AML-193 (cell line): Measurements from ENCODE around the gene RHOBTB1.
A peak's percentile ranks its signal among the peaks of the same experiment; 100 is the strongest.
"Not testable (repeated sequence)": the region's sequence is repeated elsewhere in the genome, so short reads cannot be mapped to it uniquely, and the experiment has no call there.

Experiments used
- DNase-seq, 2 experiments: peaks; one replicate each; lab custom pipeline; 2025; lab: John Stamatoyannopoulos, UW

The RHOBTB1 gene

DNA sequence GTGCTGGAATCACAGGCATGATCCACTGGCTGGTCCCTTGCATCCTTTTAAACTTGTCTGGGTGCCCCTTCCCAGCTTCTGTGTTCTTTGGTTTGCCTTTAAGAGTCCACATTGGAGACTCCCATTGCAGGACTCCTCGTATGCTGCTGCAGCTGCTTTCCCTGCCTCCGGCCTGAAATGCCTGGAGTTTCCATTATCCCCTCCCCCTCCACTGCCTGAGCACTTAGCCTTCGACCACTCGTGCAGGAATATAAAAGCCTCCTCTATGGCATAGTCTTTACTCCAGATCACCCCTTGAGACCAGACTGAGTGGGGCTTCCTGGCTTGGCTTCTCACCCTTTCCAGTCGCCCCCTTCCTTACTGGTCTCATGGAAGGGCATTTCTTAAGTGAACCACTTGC, 80.2 kb downstream of the RHOBTB1 start:
- no peak for DNase-seq

DNA sequence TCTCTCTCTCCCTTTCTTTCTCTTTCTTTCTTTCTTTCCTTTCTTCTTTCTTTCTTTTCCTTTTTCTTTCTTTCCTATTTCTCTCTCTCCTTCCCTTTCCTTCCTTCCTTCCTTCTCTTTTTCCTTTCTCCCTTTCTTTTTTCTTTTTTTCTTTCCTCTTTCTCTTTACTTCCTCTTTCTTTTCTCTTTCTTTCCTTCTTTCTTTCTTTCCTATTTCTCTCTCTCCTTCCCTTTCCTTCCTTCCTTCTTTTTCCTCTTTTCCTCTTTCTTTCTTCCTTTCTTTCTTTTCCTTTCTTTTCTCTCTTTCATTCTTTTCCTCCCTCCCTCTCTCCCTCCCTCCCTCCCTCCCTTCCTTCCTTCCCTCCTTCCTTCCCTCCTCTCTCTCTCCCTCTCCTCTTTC, 81.5 kb downstream of the RHOBTB1 start:
- DNase-seq: no peak

DNA sequence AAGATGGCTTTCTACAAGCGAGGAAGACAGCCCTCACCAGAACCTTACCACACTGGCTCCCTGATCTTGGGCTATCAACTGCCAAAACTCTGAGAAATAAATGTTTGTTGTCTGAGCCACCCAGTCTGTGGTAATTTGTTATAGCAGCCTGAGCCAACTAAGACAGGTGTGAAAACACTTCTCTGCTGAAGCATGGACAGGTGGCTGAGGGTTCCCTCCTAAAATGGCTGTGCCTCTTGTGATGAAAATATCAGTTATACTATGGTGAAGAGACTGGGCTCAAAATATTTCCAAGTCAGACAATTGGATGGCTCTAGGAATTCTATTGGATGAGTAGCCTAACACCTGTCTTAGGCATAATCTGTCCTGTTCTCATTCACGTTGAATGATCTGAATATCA, 87.6 kb downstream of the RHOBTB1 start:
- DNase-seq: no peak

DNA sequence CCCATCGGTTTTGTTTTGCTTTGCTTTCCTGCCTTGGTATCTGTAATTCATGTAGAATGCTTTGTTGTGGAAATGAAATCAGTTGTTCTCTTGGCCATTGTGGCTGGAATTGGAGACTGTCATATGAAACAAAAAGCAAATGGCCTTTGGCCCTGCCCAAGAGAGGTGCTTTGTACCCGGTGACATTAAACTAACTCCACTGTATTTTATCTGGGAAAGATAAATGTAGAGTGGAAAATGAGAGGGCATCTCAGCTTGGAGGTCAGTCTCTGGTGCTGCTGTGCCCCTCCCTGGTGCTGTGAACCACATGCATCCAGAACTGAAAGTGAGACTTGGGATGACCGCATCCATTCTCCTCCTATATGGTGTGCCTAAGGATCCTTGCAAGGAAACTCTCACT, 90.3 kb downstream of the RHOBTB1 start:
- DNase-seq: no peak

DNA sequence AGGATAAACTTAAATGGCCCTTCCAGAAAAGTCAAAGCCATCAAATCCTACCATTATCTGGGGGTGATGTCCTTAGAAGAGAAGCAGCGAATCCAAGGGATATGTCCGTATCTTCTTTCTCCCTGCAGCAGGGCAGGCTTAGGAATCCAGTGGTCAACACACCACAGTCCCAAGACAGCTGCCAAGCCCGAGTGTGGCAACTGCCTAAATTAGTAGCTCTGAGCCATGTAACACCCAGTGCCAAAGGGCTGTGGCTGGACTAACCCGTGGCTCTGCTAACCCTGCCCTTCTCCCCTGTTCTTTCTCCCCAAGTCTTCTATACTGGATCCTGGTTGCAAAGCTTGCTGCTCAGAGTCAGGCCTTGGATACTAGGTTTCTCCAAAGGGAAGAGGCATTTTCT, 90.9 kb downstream of the RHOBTB1 start:
- no peak for DNase-seq

DNA sequence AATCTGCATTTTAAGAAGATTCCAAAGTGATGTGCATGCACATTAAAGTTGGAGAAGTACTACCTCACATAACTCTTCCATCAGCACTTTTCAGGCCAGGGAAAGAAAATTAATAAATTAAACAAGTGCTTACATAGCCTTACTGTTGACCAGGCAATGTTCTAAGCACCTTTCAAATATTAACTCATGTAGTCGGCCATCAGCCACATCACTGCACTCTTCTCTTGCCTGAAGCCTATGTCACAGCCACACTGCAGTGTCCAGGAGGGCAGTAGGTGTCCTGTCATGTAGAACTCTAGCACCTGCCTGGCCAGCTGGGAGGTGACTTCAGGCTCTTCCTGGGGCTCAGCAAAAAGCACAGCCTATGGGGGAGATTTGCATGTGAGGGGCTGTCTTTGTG, 94.2 kb downstream of the RHOBTB1 start:
- no peak for DNase-seq

DNA sequence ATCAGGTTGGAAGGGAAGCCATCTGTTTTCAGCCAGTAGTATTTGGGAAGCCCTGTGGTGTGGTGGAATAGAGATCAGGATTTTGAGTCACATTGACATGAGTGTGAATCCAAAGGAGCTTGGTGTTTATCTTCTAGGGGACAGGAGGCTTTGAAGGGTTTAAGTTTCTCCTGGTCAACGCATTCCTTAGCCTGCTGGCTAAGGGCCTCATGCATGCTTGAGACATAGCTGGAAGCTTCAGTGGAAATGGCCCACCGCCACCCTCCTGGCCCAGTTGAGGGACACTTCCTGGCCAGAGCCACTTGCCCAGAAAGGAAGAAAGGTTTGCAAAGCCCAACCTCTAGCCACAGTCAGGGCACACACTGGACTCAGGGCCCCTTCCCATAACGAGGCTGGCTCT, 94.8 kb downstream of the RHOBTB1 start:
- no peak for DNase-seq

DNA sequence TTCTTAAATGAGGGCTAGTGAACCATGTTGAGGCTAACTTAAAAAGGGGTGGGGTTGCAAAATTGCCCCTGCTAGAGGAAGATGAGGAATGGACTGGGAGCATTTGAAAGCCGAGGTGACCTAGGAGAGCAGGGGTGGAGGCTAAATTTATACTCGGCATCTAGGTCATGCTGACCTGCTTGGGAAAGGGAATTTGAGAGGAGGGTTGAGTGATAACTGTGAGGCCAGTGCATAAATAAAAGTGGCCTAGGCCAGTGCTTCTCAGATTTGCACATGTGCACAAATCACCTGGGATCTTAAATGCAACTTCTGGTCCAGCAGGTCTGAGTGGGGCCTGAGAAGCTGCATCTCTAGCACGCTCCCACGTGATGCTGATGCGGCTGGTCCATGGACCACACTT, 95.3 kb downstream of the RHOBTB1 start:
- no peak for DNase-seq

DNA sequence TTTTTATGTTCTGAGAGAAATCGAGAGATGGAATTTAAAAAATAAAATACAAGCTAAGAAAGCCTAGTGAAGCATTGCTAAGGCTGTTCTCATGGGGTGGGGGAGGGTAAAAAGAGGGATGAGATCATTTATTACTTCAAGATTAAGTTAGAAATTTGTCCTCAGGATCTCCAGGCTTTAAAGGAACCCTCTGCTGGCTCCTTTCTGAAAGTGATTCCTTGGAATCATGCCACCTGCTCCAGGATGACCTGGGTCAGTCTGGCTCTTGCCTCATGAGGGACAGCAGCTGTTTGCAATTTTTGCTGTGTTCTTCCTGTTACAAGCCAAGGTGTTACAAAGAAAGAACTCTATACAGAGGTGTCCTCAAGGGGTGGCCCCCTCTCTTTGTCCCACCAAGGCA, 95.9 kb downstream of the RHOBTB1 start:
- DNase-seq: no peak

DNA sequence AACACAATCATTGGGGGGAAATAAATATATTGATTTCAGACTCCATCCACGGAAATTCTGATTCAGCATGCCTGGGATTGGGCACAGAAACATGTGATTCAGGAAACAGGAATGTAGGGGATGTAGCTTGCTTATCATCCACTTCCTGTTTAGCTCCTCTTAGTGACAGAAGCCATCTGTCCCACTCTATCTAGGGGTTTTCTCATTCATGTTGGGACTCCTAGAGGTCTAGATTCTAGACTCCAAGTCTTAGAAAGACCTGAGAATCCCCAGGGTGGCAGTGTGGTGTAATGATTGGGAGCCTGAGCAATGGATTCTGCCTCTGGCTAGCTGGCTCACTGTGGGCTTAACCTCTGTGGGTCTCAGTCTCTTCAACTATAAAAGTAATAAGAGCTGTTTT, 97.8 kb downstream of the RHOBTB1 start:
- DNase-seq: no peak

DNA sequence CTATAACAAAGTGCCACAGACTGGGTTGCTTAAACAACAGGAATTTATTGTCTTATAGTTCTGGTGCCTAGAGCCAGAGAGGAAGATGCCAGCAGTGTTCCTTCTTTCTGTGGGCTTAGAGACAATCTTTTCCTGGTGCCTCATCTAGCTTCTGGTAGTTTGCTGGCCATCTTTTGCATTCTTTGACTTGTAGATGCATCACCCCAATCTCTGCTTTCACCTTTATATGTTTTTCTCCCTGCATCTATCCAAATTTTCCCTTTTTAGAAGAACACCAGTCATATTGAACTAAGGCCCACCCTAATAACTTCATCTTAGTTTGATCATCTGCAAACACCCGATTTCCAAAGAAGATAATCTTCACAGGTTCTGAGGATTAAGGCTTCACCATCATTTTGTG, 98.9 kb downstream of the RHOBTB1 start:
- no peak for DNase-seq

DNA sequence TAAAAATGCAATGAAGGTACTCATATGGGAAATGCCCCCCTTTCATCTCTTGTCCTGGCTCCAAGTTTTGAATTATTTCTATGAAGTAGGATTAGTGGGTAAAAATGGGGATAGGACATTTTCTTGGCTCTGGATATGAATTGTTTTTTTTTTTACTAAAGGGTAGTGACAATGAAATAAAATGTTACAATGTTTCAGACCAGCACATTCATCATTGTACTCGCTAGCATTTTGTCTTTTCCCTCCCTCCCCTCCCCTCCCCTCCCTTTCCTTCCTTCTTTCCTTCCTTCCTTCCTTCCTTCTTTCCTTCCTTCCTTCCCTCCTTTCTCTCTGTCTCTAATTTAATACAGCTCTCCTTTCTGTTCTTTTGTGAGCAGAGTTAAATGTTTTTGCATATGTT, 101.3 kb downstream of the RHOBTB1 start:
- DNase-seq: no peak

DNA sequence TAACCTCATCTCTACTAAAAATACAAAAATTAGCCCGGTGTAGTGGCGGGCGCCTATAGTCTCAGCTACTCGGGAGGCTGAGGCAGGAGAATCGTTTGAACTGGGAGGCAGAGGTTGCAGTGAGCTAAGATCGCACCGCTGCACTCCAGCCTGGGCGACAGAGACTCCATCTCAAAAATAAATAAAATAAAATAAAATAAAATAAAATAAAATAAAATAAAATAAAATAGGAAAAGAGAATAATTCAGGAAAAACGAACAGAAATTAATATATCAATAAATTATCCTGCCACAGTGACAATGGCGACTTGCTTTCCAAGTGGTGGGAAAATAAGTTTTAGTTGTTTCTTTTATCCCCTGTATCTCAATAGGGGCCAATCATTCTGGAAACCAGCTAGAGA, 102.8 kb downstream of the RHOBTB1 start:
- DNase-seq: not testable (repeated sequence)

DNA sequence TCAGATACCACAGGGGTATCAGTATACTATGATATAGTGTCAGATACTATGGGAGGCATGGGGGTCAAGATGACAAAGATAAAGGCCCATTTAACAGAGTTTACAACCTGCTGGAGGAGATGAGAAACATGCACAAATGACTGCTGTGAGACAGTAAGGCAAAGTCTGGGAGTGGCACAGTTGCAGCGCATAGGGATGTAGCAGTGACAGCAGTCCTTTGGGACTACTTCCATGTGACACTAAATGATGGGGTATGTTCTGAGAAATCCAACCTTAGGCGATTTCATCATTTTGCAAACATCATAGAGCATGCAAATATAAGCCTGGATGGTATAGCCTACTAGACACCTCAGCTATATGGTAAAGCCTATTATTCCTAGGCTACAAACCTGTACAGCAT, 108.9 kb downstream of the RHOBTB1 start:
- DNase-seq: no peak

DNA sequence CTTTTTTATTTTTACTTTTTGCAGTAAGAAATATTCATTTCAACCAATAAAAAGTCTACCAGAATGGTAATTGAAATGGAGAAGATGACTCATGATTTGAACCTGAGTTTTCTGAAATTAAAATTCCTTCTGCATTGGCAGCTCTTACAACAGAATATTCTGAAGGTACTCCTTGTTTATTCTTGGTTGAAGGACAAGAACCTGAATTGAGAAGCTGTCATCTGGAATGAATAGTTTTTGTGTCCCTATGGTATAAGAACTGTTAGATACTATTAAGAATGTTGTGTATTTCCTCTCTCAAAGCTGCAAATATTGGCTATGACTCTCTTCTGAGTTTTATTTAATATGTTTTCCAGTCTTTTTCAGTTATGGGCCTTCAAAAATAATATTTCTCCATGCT, 109.6 kb downstream of the RHOBTB1 start:
- no peak for DNase-seq

DNA sequence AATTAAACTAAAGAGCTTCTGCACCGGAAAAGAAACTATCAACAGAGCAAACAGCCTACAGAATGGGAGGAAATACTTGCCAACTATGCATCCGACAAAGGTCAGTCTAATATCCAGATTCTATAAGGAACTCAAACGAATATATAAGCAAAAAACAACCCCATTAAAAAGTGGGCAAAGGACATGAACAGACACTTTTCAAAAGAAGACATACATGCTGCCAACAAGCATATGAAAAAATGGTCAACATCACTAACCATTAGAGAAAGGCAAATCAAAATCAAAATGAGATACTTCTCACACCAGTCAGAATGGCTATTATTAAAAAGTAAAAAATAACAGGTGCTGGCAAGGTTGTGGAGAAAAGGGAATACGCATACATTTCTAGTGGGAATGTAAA, 111.8 kb downstream of the RHOBTB1 start:
- not testable (repeated sequence) for DNase-seq

DNA sequence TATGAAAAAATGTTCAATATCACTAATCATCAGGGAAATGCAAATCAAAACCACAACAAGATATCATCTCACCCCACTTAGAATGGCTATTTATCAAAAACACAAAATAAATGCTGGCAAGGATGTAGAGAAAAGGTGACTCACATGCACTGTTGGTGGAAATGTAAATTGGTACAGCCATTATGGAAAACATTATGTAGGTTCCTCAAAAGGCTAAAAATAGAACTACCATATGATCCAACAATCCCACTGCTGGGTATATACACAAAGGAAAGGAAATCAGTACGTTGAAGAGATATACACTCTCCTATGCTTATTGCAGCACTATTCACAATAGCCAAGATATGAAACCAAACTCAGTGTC, 115.5 kb downstream of the RHOBTB1 start:
- no peak for DNase-seq

DNA sequence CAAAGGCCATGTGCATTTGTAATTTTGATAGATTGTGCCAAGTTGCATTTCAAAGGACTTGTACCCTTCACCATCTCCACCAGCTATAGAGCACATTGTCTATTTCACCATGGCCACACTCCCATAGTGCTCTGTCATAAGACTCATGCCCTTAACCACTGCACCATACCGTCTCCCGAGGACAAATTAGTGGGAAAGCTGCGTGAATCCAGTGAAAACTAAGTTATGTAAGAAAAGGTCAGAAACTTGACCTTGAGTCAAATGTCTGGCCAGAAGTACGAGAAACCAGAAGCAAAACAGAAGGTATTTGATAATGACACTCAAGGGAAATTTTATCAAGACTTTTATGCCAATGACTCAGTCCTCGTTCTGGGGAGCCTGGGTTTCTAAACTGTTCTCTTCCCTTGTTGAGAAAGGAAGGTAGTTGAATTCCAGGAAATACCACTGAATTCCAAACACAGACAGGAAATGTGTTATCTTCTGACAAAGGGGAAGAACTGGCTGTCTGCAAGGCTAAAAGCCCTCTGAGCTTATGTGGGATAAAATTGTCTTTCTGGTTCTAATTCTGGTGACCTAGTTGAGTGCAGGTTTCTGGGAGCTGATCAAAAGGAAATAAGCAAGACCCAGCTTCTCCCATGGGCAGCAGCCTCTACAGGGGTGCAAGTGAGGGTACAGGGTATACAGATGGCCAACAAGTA, 116.0 kb downstream of the RHOBTB1 start:
- DNase-seq: peak in 1 of 2 experiments; percentile 4

DNA sequence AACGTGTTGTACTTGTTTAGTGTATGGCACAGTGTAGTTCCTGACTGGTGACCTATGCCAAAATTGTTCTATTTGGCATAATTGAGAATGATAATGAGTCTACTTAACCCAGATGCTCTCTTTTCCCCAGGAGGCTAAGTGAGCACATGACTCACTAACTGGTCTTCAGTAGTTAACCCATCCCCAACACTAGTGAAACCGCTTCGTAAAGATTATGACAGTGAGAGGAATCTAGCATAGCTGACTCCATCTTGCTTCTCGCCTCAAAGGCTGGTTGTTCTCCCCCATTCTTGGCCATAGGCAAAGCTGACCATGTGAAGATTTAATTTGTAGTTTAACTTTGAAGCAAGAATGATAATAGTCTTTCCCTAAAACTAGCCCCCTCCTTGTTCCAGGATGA, 118.5 kb downstream of the RHOBTB1 start:
- DNase-seq: no peak

DNA sequence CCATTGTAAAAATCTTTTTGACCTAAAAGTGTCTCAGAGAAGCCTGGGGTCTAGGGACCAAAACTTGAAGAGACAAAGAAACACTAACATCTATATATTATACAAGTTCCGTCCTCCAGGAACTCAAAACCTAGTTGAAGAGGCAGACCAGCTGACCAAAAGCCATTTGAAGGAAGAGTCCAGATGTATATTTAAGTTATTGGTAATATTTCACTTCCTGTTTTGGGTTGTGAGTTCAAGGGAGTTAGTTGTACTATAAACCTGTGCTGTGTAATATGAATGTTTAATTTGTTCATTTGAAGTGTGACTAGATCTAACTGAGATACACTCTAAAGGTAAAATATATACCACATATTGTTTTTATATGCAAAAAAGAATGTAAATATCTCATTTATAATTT, 120.7 kb downstream of the RHOBTB1 start:
- no peak for DNase-seq

DNA sequence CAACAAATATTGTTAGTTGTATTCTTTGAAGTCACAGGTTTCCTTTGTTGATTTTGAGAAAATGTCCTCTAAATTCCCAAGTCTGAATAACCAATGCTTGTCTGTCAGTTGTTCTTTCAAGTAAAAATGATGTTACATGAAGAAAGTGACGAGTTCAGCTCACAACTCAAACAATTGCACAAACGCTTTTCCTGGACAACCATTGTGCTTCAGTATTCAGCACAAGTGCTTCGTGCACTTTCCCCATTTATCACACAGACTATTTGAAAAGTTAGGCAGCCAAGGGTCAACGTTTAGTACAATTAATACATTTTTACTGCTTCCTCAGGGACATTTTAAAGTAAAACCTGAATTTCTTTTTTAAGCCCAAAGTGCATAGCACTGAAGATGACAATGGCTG, 121.2 kb downstream of the RHOBTB1 start:
- DNase-seq: no peak

DNA sequence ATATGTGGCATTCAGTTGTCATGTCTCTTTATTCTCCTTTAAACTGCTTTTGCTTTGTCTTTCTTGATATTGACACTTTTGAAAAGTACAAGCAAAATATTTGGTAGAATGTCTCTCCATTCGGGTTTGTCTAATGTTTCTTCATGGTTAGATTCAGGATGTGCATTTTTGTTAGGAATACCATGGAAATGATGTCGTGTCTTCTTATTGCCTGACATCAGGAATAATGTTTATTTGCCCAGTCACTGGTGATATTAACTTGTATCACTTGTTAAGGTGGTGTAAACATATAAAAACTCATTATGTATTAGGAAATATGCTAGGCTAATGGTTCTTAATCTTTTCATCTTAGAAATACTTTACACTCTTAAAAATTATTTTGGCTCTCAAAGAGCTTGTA, 122.3 kb downstream of the RHOBTB1 start:
- DNase-seq: no peak

DNA sequence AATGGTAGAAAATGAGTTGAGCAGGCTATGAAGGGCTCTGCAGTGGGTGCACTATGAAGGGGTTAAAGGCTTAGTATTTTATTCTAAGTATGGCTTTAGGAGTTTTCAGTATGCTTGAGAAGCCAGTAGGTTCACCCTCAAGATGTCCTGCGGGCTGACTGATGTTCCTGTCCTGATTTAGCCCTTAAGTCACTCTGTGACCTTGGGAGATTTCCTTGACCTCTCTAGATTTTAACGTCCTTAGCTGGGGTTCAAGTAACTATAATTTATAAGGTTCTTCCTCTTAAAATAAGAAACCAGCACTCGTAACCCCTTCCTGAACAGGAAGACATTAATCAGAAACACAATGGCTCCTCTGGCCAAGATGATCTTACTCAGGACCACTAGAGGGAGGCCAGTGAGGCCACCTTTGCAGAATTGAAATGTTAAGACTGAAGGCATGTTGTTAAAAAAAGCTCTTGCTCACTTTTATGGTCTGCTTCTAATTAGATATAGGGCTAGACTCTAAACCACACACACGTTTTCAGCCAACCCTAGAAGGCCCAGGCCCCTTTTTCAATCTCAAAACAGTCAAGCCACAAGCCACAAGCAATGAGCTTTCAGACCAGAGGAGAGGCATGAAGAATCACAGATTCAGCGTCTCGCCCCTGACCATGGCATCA, 123.8 kb downstream of the RHOBTB1 start:
- DNase-seq: no peak
